ENCODE results near the gene TSC22D2. TPM values are rescaled to one million over a fixed set of nuclear protein-coding genes. Genes with fewer than 3 reads are reported as not detected.
A peak's percentile ranks its signal among the peaks of the same experiment; 100 is the strongest.

The TSC22D2 gene
- total and polyA plus RNA-seq, 10 of the 15 experiments (the other 5 are each of a cell fraction or from before 2014, with no cell fraction given), result 7.4 to 19.4 (median 10.9) TPM

GRCh38 chr3:150384296-150385212 is 23.5 kb upstream of the TSC22D2 start (continued):
- TF ChIP-seq CEBPZ (IDR thresholded peaks at IDR 0.05; ENCODE audit: low read depth, low read length), result no peak
- 0 out of 2 replicates have a peak, but pooled peaks have one; percentile 12 for TF ChIP-seq HDGF (IDR thresholded peaks at IDR 0.05)
- TF ChIP-seq, protein P1, sequence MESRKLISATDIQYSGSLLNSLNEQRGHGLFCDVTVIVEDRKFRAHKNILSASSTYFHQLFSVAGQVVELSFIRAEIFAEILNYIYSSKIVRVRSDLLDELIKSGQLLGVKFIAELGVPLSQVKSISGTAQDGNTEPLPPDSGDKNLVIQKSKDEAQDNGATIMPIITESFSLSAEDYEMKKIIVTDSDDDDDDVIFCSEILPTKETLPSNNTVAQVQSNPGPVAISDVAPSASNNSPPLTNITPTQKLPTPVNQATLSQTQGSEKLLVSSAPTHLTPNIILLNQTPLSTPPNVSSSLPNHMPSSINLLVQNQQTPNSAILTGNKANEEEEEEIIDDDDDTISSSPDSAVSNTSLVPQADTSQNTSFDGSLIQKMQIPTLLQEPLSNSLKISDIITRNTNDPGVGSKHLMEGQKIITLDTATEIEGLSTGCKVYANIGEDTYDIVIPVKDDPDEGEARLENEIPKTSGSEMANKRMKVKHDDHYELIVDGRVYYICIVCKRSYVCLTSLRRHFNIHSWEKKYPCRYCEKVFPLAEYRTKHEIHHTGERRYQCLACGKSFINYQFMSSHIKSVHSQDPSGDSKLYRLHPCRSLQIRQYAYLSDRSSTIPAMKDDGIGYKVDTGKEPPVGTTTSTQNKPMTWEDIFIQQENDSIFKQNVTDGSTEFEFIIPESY (IDR thresholded peaks at IDR 0.05), result peak; percentile 44; the same call in 1 of the 2 replicates
- TF ChIP-seq HDAC6 (IDR thresholded peaks at IDR 0.05; ENCODE audit: unreplicated experiment), result no peak
- TF ChIP-seq NFYB (IDR thresholded peaks at IDR 0.05; ENCODE audit: insufficient read depth, low read depth, low read length), result peak; percentile 75
- TF ChIP-seq ZNF274 (IDR thresholded peaks at IDR 0.05; ENCODE audit: insufficient read depth, insufficient read length), result no peak
- TF ChIP-seq, protein P2, sequence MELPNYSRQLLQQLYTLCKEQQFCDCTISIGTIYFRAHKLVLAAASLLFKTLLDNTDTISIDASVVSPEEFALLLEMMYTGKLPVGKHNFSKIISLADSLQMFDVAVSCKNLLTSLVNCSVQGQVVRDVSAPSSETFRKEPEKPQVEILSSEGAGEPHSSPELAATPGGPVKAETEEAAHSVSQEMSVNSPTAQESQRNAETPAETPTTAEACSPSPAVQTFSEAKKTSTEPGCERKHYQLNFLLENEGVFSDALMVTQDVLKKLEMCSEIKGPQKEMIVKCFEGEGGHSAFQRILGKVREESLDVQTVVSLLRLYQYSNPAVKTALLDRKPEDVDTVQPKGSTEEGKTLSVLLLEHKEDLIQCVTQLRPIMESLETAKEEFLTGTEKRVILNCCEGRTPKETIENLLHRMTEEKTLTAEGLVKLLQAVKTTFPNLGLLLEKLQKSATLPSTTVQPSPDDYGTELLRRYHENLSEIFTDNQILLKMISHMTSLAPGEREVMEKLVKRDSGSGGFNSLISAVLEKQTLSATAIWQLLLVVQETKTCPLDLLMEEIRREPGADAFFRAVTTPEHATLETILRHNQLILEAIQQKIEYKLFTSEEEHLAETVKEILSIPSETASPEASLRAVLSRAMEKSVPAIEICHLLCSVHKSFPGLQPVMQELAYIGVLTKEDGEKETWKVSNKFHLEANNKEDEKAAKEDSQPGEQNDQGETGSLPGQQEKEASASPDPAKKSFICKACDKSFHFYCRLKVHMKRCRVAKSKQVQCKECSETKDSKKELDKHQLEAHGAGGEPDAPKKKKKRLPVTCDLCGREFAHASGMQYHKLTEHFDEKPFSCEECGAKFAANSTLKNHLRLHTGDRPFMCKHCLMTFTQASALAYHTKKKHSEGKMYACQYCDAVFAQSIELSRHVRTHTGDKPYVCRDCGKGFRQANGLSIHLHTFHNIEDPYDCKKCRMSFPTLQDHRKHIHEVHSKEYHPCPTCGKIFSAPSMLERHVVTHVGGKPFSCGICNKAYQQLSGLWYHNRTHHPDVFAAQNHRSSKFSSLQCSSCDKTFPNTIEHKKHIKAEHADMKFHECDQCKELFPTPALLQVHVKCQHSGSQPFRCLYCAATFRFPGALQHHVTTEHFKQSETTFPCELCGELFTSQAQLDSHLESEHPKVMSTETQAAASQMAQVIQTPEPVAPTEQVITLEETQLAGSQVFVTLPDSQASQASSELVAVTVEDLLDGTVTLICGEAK (IDR thresholded peaks at IDR 0.05; ENCODE audit: borderline replicate concordance), result peak; percentile 51; the same call in 1 of the 2 replicates
- no peak for TF ChIP-seq TCF7 (IDR thresholded peaks at IDR 0.05; ENCODE audit: borderline replicate concordance)
- peak; percentile 71; the same call in 1 of the 2 replicates for TF ChIP-seq PAX5 (IDR thresholded peaks at IDR 0.05; ENCODE audit: borderline replicate concordance, low read depth, low read length)
- TF ChIP-seq, protein P3, sequence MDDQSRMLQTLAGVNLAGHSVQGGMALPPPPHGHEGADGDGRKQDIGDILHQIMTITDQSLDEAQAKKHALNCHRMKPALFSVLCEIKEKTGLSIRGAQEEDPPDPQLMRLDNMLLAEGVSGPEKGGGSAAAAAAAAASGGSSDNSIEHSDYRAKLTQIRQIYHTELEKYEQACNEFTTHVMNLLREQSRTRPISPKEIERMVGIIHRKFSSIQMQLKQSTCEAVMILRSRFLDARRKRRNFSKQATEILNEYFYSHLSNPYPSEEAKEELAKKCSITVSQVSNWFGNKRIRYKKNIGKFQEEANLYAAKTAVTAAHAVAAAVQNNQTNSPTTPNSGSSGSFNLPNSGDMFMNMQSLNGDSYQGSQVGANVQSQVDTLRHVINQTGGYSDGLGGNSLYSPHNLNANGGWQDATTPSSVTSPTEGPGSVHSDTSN (IDR thresholded peaks at IDR 0.05; ENCODE audit: insufficient replicate concordance, low read depth, low read length), result peak; percentile 57
- TF ChIP-seq SMC3 (IDR thresholded peaks at IDR 0.05; ENCODE audit: borderline replicate concordance, low read length), result peak; percentile 13; the same call in 1 of the 2 replicates
- TF ChIP-seq MEF2A (IDR thresholded peaks at IDR 0.05; ENCODE audit: insufficient read depth, low read depth, low read length), result 0 out of 2 replicates have a peak, but pooled peaks have one; percentile 33
- no peak for TF ChIP-seq ATF3 (IDR thresholded peaks at IDR 0.05; ENCODE audit: borderline replicate concordance, extremely low read depth, low read depth, low read length)
- no peak for TF ChIP-seq HCFC1 (IDR thresholded peaks at IDR 0.05; ENCODE audit: low read length)

Data from GM12878 (cell line).